Aorta (tissue), 5 donors: ENCODE results near the gene SLC2A6. TPM values are rescaled to one million over a fixed set of nuclear protein-coding genes. Genes with fewer than 3 reads are reported as not detected.

Experiments
- ATAC-seq: fragments of 200-7000 bp; cut with Tn5 transposase; one replicate; pipeline ENCODE4 v1.9.1; 2022; ENCODE audit warnings: moderate library complexity; ENCODE audit not compliant: low FRiP score
- DNase-seq, 2 donors: peaks; one replicate each; pipeline ENCODE4 v3.0.0-alpha.2; 2020
- H3K27ac ChIP-seq, 2 donors: one replicate each; pipeline ENCODE4 v1.5.1; 2013; ENCODE audit warnings: low read length in 2 of 2, mild to moderate bottlenecking in 2 of 2, moderate library complexity in 2 of 2, control low read depth in 1 of 2, inconsistent platforms in 1 of 2, low read depth in 1 of 2
- H3K27me3 ChIP-seq, 2 donors: one replicate each; pipeline ENCODE4 v1.6.1; 2013; ENCODE audit warnings: control low read depth in 1 of 2, low read length in 1 of 2, mild to moderate bottlenecking in 1 of 2, moderate library complexity in 1 of 2; ENCODE audit not compliant: insufficient read depth in 2 of 2, control insufficient read depth in 1 of 2
- H3K36me3 ChIP-seq, 2 donors: one replicate each; pipeline ENCODE4 v1.6.1; 2013; ENCODE audit warnings: control low read depth in 1 of 2, low read length in 1 of 2, mild to moderate bottlenecking in 1 of 2; ENCODE audit not compliant: insufficient read depth in 2 of 2, control insufficient read depth in 1 of 2
- H3K4me1 ChIP-seq, 2 donors: one replicate each; pipeline ENCODE4 v1.6.1; 2013; ENCODE audit warnings: low read length in 2 of 2, control low read depth in 1 of 2, mild to moderate bottlenecking in 1 of 2, moderate library complexity in 1 of 2; ENCODE audit not compliant: insufficient read depth in 2 of 2, control insufficient read depth in 1 of 2
- H3K4me3 ChIP-seq, 2 donors: one replicate each; pipeline ENCODE4 v1.5.1; 2013; ENCODE audit warnings: low read length in 2 of 2, control low read depth in 1 of 2, mild to moderate bottlenecking in 1 of 2
- H3K9me3 ChIP-seq: one replicate; pipeline ENCODE4 v1.6.1; 2013; ENCODE audit warnings: mild to moderate bottlenecking, low read length; ENCODE audit not compliant: control insufficient read depth
- whole genome bisulfite sequencing, 2 donors: extraction: QIAGEN DNeasy Blood & Tissue Kit; methylation state at CpG; one replicate each; pipeline ENCODE4 v1.1.7; 2013; 5-methylcytosine and 5-hydroxymethylcytosine counted together
- intact Hi-C, 2 donors: fragments of 100-400 bp; cut with DNase I; formaldehyde crosslinking; loops; one replicate each; pipeline versions ENCODE4 v1.14.2 to v1.15.0; 2022
- polyA plus RNA-seq, 2 donors: library from polyadenylated mRNA; stranded (reverse); fragments of 200-250 nt; gene quantifications; one replicate each; pipeline ENCODE4 v1.2.3, GENCODE V29; 2013
- total RNA-seq, 2 donors: library from RNA; stranded (reverse); fragmentation: NEBNext Ultra II Directional; extraction: Animal tissue kit (Norgen Biotek cat#: 25700); gene quantifications; one replicate each; pipeline ENCODE4 v1.2.1, GENCODE V29; 2021
- donor health status: healthy with polysubstance abuse.
- donor health status: Bipolar disorder and iron deficiency.
- donor health status: DM: no; HTN: no; CAD: no.
- donor health status: DM: no; HTN: no; CAD: no.
- donor health status: DM: yes; HTN: yes; CAD: no.

SLC2A6 gene
- total and polyA plus RNA-seq, 4 donors, result 1.5 to 5.8 (median 2.9) TPM

- WGBS, 2 donors, result 83 to 87% methylated on average over 16 of the region's 16 CpGs
- no peak overlapping the region for H3K4me3 ChIP-seq
- no peaks in the 10 kb centered on the region for H3K27me3 ChIP-seq
- no peaks in the 10 kb centered on the region for H3K9me3 ChIP-seq
- no peak overlapping the region for H3K27ac ChIP-seq
- no peaks in the 10 kb centered on the region for H3K4me1 ChIP-seq
- H3K36me3 ChIP-seq, result peaks cover 0 to 3% of the 10 kb centered on the region in 2 donors
- DNase-seq (no peak), ATAC-seq (no peak)
- intact Hi-C loops, result no loop called here
Observed at GRCh38 chr9:133470427-133470924, 8.4 kb downstream of the SLC2A6 start.

- ATAC-seq (no peak), DNase-seq (no peak)
- Histone ChIP-seq H3K4me3 (no peak overlapping the region), H3K36me3 (peaks cover 0 to 3% of the 10 kb centered on the region in 2 donors), H3K4me1 (no peaks in the 10 kb centered on the region), H3K27me3 (no peaks in the 10 kb centered on the region), H3K9me3 (no peaks in the 10 kb centered on the region), H3K27ac (no peak overlapping the region)
- intact Hi-C loops, result no loop called here
- WGBS, 2 donors, result 91 to 95% methylated on average over 5 to 6 of the region's 6 CpGs
Observed at GRCh38 chr9:133468777-133469421, 10.0 kb downstream of the SLC2A6 start.

GRCh38 chr9:133468374-133468773 is 10.5 kb downstream of the SLC2A6 start:
- H3K9me3 ChIP-seq, result no peaks in the 10 kb centered on the region
- H3K27me3 ChIP-seq, result no peaks in the 10 kb centered on the region
- 90 to 95% methylated on average over 10 to 11 of the region's 11 CpGs for WGBS, 2 donors
- H3K36me3 ChIP-seq, result peaks cover 0 to 3% of the 10 kb centered on the region in 2 donors
- H3K4me1 ChIP-seq, result no peaks in the 10 kb centered on the region
- no peak overlapping the region for H3K4me3 ChIP-seq
- ATAC-seq (no peak), DNase-seq (no peak)
- H3K27ac ChIP-seq, result no peak overlapping the region
- intact Hi-C loops, result no loop called here

GRCh38 chr9:133467101-133467500 is 11.8 kb downstream of the SLC2A6 start:
- peaks cover 0 to 3% of the 10 kb centered on the region in 2 donors for H3K36me3 ChIP-seq
- H3K27ac ChIP-seq, result no peak overlapping the region
- intact Hi-C loops, result no loop called here
- H3K4me1 ChIP-seq, result no peaks in the 10 kb centered on the region
- 77 to 86% methylated on average over 10 of the region's 10 CpGs for WGBS, 2 donors
- no peaks in the 10 kb centered on the region for H3K27me3 ChIP-seq
- no peak overlapping the region for H3K4me3 ChIP-seq
- no peak for ATAC-seq
- DNase-seq, result no peak
- no peaks in the 10 kb centered on the region for H3K9me3 ChIP-seq

- Histone ChIP-seq H3K4me1 (no peaks in the 10 kb centered on the region), H3K27ac (no peak overlapping the region), H3K36me3 (peaks cover 0 to 3% of the 10 kb centered on the region in 2 donors), H3K27me3 (no peaks in the 10 kb centered on the region), H3K4me3 (no peak overlapping the region), H3K9me3 (no peaks in the 10 kb centered on the region)
- WGBS, 2 donors, result 81 to 84% methylated on average over 6 of the region's 6 CpGs
- ATAC-seq, result no peak
- DNase-seq, result no peak
- intact Hi-C loops, result no loop called here
Observed at GRCh38 chr9:133465984-133466383, 12.9 kb downstream of the SLC2A6 start.

- Histone ChIP-seq H3K27ac (no peak overlapping the region), H3K27me3 (no peaks in the 10 kb centered on the region), H3K4me1 (no peaks in the 10 kb centered on the region), H3K4me3 (no peak overlapping the region), H3K36me3 (peaks cover 0 to 3% of the 10 kb centered on the region in 2 donors), H3K9me3 (no peaks in the 10 kb centered on the region)
- no peak for ATAC-seq
- no peak for DNase-seq
- intact Hi-C loops, result no loop called here
- 94 to 95% methylated on average over 10 of the region's 10 CpGs for WGBS, 2 donors
Observed at GRCh38 chr9:133464638-133465037, 14.3 kb downstream of the SLC2A6 start.

GRCh38 chr9:133463864-133464615 is 14.9 kb downstream of the SLC2A6 start:
- Histone ChIP-seq H3K36me3 (peaks cover 0 to 3% of the 10 kb centered on the region in 2 donors), H3K27me3 (no peaks in the 10 kb centered on the region), H3K4me3 (no peak overlapping the region), H3K9me3 (no peaks in the 10 kb centered on the region), H3K27ac (no peak overlapping the region), H3K4me1 (no peaks in the 10 kb centered on the region)
- intact Hi-C loops, result no loop called here
- 83 to 85% methylated on average over 24 of the region's 24 CpGs for WGBS, 2 donors
- ATAC-seq, result no peak
- no peak for DNase-seq

GRCh38 chr9:133463234-133463863 is 15.6 kb downstream of the SLC2A6 start:
- intact Hi-C loops, result no loop called here
- no peak overlapping the region for H3K27ac ChIP-seq

More at GRCh38 chr9:133463234-133463863, 15.6 kb downstream of the SLC2A6 start:
- WGBS, 2 donors, result 85 to 89% methylated on average over 20 to 22 of the region's 22 CpGs
- H3K4me1 ChIP-seq, result no peaks in the 10 kb centered on the region
- H3K27me3 ChIP-seq, result no peaks in the 10 kb centered on the region
- ATAC-seq (no peak), DNase-seq (no peak)
- H3K36me3 ChIP-seq, result no peaks in the 10 kb centered on the region
- H3K9me3 ChIP-seq, result no peaks in the 10 kb centered on the region
- no peak overlapping the region for H3K4me3 ChIP-seq
